Measurements from ENCODE around the gene RIPOR3.

RIPOR3 gene

DNA sequence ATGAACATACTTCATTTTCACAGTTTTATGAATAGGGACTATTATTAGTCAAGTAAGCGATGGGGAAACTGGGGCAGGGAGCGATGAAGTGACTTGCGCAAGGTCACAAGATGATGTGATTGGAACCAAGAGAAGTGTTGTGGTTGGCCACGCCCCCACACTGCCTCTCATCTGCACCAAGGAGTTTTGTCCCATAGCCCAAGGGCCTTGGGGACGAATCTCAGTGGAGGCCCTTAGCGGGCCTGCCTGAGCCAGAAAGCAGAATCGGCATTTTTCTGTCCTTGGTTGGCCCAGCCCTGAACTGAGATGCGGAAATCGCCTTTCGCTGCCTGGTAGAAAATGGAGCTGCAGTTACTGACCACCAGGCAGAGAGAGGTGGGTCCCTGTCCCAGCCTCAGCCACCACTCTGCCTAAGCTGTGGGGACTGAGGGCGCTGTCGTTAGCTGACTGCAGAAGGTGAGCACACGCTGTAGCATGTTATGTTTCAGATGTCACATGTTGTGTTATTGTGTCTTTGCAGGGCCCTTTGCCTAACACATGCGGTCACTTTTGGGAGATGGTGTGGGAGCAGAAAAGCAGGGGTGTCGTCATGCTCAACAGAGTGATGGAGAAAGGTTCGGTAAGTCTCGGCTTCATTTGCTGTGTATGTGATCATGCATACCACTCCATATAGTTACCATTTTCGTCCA lies 123.3 kb downstream of the RIPOR3 start:
- no peak for DNase-seq

DNA sequence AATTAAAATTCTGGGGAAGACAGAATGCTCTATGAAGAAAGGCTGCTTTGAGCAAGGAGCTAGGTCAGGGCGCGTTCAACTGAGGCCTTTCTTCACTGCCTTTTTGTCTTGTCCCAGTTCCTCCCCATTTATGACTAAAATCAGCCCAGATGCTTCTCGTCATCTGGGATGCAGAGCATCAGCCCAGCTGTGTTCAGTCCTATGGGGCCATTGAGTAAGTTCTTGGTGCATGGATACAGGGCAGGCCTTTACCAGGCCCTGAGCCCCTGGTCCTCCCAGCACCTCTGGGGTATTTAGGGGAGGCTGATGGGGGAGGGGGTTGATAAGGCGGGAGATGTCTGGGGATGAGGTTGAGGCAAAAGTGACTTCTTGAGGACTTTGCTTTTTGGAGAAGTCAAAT lies 125.5 kb downstream of the RIPOR3 start:
- no peak for DNase-seq

DNA sequence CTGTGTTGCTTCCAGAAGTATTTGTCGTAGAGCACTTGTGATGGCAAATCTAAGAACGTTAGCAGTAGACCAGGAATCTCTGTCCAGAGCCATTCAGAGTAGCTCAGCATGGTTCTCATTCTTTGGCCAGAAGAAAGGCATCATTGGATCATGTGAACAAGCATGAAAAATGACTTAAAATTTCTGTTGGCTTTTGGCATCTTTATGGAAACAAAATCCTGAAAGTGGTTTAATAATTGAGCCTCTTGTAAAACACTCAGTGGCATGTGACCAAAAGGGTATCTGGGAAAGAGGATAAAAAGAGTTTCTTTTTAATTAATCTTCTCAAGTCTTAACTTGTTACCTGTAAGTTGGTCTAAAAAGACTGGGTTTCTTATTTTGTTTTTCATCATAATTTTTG lies 126.0 kb downstream of the RIPOR3 start:
- DNase-seq: no peak

DNA sequence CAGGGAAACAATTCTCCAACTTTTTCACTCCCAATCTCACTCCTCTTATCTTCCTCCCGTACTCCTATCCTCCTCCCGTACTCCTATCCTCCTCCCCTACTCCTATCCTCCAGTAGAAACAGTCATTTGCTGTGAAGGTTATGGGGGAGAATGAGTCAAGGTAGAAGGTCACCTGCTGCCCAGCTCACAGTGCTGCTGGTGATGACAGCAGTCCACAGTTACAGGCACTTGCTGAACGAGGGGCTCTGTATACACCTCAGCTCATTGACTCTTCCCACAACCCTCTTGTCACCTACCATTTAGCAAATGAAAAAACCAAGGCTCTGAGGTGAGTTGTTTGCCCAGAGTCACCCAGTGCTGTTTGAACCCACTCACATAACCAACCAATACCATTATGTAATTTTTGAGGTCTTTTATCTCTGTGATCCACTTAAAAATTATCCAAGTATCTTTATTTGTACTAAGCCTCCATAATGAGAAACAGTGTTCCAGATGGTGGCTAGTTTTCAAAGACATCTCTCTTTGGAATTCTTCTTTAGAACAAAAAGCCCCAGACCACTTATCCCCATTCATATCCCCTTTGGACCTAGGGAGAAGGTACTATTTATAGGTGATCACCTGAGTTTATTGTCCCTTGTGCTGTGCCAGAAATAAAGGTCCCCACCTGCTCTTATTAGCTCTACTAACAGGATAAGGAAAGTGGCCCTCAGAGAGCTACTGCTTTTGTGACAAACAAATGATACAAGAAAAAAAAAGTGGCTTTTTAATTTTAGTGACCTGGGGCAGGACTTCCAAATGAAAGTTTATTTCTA lies 128.0 kb downstream of the RIPOR3 start:
- DNase-seq: peak; percentile 97

DNA sequence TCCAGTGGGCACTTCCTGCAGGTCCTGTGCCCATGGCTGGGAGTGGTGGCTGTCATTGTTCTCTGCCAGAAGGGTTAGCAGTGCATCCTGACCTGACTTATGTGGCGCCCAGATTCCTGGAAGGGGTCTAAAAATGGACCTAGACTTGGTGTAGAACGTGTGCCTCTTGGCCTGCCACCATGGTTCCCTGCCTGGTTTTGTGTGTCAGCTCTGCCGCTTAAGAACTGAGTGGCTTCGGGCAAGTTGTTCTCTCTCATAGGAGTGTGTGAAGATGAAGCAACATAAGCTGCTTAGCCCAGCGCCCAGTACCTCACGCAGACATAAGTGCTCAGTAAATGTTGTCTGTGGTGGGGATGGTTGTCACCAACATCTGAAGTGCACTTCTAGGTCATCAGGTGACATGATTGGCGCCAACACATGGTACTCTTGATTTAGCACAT lies 129.1 kb downstream of the RIPOR3 start:
- DNase-seq: peak; percentile 99

DNA sequence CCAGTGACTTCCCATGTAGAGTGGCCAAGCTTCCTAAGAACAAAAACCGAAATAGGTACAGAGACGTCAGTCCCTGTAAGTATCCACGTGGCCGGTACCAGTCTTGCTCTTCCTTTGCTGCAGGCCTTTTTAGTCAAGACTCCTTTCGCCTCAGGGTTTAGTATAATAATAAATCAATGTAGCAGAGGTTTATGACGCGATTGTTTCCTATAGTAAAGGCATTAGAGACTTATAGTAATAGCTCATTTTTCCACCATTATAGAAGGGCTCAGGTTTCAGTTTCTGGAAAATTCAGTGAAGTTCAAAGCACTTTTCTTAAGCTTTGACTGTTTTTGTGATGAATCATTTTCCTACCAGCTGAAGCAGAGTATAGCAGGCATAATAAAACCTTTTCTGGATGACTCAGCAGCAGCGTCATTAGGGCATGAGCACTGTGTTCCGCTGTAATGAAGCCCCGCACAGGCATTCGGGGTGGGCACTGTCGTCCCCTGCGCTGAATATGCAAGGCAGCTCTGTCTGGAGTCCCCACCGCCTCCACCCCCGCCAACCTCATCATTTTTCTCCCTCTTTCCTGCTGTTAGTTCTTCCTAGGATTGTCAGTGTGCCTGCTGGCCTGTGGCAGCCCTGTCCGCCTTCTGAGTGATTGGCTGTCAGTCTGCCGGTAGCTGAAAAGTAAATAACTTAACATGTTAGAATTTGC lies 129.8 kb downstream of the RIPOR3 start:
- DNase-seq: no peak

DNA sequence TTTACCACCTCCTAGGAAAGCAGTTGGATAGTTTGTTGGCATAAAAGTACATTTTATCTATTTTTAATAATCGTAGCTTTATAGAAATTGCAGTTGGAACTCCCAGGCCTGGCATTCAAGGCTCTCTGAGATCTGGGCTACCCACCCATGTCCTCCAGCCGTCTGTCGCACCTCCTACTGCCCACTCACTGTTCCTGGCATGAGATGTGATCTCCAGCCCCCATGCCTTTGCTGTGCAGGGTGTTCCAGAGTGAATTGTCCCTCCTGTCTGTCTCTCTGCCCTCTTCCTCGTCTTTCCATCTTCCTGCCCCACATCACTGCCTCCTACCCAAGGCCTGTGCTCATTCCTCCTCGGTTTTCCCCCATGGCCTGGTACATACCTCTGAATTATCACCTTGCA lies 130.5 kb downstream of the RIPOR3 start:
- no peak for DNase-seq

DNA sequence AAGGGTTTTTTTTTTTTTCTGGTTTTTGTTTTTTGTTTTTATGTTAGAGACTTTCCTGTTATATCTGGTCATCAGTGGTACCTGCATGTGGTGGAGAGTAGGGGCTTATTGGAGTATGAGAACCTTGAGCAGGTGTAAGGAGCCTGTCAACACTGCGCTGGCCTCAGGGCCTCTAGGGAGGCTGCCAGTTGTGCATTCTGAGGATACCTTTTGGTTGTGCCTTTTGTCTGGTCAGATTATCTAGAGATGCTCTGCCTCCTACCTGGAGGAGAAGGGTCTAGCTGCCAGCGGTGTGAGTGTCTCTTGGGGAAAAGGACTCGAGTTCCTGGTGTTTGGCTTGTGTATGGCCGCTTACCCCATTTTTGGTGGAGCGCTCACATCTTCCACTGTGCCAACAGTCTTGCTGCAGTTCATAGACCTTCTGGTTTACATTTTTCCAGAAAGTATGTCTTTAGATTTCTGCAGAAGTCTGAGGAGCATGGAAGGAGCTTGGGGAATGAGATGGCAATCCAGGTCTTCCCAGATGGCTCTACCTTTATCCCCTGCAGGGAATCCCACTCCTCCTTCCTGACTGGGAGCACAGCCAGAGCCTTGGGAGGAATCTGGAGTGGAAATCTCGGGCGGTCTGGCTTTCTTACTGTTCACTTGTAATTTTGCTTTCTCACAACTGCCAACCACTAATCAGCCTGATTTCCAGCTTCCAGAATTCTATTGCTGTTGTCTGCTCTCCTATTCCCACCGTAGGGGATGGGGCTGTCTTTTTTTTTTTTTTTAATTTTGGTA lies 131.3 kb downstream of the RIPOR3 start:
- no peak for DNase-seq

DNA sequence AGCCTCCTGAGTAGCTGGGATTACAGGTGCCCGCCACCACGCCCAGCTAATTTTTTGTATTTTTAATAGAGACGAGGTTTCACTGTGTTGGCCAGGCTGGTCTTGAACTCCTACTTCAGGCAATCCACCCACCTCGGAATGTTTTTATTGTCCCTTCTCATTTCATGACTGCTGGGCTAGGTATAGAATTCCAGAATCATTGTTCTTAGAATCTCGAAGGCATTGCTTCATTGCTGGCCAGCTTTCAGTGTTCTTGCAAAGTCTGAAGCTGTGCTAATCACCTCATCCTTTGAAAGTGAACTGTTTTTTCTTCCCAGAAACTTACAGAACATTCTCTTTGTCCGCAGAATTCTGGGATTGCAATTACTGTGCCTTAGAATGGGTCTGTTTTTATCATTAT lies 132.2 kb downstream of the RIPOR3 start:
- no peak for DNase-seq

DNA sequence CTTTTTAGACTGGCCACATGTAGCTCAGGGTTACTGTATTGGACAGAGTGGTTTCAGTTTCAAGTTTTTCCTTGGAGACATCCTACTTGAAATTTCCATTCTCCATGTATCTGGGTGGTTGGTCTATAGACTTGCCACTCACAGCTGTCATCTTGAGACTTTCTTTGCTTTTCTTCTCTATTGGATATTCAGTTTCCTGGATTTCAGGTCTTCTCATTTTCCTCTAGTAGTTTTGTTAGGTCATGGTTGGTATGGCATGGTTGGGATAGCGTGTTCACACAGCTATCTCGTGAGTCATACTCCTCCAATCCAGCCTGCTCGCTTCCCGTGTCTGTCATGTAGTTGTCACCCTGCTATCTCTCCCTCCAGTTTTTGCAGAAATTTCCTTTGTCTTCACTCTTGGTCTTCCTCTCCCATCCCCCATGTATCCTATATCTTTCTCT lies 132.8 kb downstream of the RIPOR3 start:
- no peak for DNase-seq

DNA sequence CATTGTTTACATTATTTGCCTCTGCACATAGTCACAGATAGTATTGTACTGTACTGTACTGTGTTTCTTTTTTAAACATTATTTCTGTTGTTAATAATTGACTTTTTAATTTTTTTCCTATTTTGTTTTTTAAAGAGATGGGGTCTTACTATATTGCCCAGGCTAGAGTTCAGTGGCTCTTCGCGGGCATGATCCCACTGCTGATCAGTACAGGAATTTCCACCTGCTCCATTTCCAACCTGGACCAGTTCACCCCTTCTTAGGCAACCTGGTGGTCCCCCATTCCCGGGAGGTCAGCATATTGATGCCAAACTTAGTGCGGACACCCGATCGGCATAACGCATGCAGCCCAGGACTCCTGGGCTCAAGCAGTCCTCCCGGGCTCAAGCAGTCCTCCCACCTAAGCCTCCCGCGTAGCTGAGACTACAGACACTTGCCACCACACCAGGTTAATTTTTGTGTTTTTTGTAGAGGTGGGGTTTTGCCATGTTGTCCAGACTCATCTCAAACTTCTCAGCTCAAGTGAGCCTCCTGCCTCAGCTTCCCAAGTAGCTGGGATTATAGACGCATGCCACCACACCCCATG lies 133.7 kb downstream of the RIPOR3 start:
- no peak for DNase-seq

DNA sequence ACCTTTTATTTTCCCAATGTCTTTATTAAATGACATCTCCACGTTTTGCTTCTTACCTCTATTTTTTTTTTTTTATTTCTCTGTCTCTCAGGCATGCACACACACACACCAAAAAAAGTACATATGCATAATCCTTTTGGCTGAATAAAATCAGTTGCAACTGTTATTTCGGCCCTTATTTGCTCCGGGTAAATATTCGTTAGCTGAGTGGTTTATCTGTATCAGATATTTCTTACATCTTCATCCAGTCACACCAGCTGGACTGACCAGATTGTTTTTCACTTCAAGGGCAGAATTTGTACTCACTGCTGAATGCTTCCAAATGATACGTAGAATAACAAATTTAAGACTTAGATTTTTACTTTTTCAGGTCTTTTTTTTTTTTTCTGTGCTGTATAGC lies 135.7 kb downstream of the RIPOR3 start:
- DNase-seq: no peak

DNA sequence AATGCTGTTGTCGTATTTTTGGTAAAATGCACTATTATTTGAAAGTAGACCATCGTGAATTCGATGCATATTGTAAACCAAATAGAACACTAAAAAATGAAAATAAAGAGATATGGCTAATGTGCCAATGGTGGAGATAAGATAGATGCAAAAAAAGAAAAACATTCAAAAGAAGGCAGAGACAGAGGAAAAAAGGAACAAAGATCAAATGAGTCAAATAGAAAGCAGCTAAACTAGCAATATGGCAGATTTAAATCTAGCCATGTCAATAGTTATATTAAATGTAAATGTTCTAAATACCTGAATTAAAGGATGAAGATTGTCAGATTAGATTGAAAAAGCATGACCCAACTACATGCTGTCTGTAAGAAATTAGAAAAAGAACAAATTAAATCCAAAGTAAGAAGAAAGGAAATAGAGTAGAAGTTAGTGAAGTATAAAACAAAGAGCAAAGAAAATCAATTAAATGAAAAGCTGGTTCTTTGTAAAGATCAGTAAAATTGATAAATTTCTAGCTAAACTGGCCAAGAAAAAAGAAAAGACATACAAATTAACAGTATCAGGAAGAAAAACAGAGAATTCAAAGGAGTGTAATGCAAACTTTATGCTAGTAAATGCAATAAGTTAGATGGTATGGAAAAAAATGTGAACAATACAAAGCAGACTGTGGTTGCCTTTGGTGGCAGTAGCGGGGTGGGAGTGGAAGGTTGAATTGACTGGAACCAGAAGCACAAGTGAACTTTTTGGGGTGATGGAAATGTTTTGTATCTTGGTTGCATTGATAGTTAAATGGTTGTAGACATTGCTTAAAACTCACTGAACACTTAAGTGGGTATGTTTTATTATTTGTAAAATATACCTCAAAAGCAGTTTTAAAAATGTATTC lies 136.4 kb downstream of the RIPOR3 start:
- DNase-seq: no peak

DNA sequence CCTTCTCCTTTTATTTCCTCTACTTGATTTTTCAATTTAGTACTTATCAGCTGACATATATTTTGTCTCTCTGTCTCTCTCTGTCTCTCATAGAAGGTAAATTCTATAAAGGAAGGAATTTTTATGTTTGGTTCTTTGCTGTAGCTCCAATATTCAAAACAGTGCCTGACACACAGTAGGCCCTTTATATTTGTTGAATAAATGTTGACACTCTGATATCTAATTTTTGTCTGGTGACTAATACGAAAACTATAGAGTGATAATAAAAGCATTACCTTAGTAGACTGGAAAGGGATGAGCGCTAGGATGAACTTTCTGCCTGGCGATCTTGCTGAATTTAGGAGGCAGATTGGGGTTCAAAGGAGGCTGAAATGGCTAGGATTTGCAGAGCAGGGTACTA lies 138.4 kb downstream of the RIPOR3 start:
- DNase-seq: no peak

DNA sequence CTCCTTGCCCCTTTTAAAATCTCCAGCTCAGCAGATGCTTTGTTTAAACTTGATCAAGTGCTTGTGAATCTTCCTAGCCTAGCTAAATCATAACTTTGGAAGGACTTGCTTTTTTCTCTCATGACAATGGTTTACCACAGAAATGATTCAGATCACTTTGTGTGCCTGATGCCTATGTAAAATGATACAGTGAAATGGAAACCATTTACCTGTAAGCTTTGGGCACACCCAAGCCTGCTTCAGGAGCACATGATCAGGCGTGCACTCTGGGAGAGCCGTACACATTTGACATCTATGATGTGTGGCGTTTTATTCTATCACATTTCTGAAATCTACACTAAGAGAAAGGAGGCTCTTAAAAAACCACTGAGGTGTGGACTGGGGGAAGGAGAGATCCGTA lies 140.1 kb downstream of the RIPOR3 start:
- DNase-seq: peak; percentile 57

DNA sequence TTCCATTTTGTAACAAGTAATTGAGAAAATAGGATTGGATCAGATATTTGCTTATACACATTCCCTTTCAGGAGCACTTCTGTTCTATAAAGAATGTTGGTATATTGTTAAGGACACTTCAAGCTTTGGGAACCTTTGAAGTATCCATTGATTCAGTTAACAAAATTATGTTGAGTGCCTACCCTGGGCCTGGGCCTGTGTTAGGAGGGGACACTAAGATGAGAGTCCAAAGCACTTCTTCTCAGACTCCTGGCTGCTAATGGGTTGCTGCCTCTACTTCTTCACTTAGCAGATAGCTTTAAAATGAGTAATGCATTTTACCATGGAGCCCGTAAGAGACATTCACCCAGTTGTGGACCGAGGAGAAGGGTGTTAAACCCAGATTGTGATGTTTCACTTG lies 140.8 kb downstream of the RIPOR3 start:
- no peak for DNase-seq

DNA sequence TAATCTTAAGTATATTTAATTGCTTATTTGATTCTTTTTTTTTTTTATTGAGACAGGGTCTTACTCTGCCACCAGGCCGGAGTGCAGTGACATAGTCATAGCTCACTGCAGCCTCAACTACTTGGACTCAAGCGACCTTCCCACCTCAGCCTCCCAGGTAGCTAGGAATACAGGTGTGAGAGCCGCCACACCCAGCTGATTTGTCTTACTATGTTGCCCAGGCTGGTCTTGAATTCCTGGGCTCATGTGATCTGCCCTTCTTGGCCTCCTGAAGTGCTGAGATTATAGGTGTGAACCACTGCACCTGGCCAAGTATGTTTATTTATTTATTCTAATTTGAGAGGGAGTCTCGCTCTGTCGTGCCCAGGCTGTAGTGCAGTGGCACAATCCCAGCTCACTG lies 142.9 kb downstream of the RIPOR3 start:
- no peak for DNase-seq

DNA sequence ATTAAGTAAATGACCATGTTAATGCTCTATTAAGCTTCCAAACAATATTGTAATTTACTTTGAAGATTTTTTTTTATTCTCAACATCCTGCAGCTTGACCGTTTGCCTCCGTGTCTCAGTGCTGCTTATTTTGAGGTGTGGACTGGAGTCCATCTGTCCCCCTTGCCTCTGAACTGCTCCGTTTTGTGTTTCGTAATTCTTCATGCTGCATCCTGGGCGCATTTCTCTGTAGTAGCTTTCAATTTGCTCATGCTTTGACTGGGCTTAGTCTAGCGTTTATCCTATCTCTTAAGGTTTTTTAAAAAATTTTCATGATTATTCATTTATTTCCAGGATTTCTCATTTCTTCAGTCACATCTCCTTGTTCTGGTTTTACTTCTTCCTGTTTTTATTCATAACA lies 143.4 kb downstream of the RIPOR3 start:
- no peak for DNase-seq

DNA sequence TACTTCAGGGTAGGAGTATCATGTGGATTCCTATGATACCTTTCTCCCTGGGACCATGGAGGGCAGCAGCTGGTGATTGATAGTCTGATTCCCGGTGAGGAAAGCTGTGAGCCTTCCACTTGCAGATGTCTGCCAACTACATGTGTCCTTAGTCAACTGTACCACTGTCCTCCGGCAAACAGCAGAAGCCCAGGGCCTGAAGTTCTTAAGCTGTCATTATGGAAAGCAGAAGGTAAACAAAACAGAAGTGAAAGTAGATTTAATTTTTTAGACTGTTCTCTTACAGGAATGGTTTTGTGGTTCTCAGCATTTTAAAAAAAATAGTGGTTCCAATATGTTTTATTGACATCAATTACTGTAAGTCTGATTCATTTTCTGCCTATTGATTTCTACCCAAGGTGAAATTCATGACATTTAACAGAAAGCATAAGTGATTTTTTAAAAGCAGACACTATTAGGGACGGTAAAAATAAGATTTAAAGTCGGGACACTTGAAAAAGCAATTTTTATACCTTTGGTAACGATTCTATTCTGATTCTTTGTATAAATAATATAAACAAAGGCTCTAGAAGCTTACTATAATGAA lies 144.5 kb downstream of the RIPOR3 start:
- DNase-seq: no peak

DNA sequence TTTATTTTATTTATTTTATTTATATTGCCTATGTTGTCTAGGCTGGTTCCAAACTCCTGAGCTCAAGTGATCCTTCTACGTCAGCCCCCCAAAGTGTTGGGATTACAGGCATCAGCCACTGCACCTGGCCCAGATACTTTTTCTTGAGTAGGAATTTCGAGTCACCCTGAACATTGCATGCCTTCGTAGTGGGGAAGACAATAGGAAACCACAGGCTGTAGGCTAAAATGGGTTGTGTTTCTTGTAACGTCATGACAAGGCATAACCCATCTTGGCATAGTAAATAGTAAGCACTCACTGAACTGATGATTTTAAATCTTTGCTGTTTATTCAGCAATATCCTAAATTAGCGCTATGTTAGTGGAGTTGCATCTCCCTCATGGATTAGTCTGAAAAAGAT lies 146.2 kb downstream of the RIPOR3 start:
- DNase-seq: no peak

DNA sequence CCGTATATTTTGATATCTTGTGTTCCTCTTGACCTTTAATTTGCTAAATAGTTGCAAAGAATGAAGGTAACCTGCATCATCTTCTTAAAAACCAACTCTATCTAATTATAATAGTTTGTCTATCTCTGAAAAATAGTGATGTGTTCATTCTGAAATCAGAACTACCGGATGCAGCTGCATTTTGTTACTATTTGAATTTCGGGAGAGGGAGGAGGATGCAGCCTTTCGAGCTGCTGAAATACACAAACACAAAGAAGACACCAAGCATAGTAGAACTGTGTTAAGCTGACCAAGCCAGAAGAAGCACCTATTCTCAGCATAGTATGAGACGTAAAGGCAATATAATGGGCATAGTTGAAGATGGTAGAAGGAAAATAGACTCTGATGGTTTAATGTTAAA lies 148.0 kb downstream of the RIPOR3 start:
- DNase-seq: no peak
